GM19238 (cell line): ENCODE measurements around the gene DGCR6L.
"Not testable (repeated sequence)": the region's sequence is repeated elsewhere in the genome, so short reads cannot be mapped to it uniquely, and the experiment has no call there.

Source experiments
- DNase-seq: peaks from one replicate; pipeline ENCODE4 v3.0.0; 2011; ENCODE audit warnings: low spot score; ENCODE audit not compliant: insufficient read length

The DGCR6L gene

DNA sequence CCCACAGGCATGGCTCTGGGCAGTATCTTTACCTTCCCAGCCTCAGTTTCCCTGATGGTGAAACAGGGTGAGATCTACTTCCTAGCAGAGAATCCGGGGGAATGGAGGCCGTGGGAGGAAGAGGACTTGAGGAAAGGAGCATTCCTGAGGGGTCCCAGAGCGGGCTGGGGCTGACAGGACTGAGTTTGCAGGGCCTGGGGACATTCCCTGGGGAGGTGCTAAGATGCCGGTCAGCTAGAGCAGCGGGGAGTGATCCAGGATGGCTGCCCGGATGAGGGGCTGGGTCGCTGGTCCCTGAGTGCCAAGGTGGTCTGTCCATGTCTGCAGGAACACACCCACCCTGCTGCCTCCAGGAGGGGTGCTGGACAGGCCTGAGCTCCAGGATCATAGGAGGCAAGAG is 43.4 kb downstream of the DGCR6L start:
- DNase-seq: no peak

GRCh38 chr22:20275836-20276235 is 44.0 kb downstream of the DGCR6L start:
- DNase-seq: no peak

DNA sequence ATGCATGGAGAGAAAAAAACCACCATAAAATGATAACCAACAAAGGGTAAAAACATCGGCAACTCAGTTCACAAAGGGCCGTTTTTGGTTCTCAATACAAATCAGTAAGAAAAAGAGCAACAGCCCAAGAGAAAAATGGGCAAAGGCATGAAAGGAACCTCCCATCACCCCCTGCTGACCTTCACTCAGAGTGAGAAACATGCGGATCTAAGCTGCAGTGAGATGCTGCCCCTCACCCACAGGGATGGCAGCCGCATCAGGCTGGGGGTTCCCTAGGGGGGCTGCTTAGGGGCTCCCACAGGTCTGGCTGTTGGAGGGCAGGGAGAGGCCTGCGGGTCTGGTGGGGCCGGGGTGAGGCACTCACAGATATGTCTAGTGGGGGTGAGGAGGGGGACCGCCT is 44.5 kb downstream of the DGCR6L start:
- DNase-seq: not testable (repeated sequence)

GRCh38 chr22:20274374-20274773 is 45.5 kb downstream of the DGCR6L start:
- DNase-seq: not testable (repeated sequence)

GRCh38 chr22:20273758-20274181 is 46.1 kb downstream of the DGCR6L start:
- no peak for DNase-seq

DNA sequence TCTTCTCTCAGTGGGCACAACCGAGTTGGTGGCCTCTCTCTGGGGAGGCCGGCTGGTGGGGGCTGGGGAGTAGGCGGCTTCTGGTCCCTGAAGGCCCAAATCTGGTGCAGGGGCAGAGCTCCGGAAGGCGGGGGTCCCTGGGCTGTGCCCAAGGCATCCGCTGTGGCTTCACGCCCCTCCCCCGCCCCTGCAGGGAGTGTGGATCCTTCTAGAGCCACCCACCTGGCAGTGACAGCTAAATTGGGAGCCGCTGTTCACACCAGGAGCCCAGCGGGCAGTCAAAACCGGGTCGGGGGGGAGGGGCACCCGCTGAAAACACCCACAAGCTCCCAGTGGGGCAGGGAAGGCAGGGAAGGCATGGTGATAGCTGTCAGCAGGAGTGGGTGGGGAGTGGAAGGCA is 47.2 kb downstream of the DGCR6L start:
- DNase-seq: no peak

DNA sequence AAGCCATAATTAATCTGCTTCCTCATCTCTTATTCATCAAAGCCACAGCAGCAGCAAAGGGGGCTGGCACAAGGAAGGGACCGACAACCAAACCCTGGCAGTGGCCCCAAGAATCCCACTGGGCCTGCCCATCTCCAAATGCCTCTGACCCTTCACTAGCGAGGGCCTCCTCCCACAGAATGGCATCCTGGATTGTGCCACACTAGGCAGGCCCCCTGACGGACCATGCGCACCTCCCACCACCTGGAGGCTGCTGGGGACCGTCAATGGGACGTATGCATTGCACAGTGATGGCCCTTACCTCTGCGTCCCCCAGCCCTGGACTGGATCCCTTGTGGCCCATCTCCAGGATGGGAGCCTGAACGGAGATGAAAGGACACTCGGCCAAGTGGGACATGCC is 47.7 kb downstream of the DGCR6L start:
- DNase-seq: no peak

DNA sequence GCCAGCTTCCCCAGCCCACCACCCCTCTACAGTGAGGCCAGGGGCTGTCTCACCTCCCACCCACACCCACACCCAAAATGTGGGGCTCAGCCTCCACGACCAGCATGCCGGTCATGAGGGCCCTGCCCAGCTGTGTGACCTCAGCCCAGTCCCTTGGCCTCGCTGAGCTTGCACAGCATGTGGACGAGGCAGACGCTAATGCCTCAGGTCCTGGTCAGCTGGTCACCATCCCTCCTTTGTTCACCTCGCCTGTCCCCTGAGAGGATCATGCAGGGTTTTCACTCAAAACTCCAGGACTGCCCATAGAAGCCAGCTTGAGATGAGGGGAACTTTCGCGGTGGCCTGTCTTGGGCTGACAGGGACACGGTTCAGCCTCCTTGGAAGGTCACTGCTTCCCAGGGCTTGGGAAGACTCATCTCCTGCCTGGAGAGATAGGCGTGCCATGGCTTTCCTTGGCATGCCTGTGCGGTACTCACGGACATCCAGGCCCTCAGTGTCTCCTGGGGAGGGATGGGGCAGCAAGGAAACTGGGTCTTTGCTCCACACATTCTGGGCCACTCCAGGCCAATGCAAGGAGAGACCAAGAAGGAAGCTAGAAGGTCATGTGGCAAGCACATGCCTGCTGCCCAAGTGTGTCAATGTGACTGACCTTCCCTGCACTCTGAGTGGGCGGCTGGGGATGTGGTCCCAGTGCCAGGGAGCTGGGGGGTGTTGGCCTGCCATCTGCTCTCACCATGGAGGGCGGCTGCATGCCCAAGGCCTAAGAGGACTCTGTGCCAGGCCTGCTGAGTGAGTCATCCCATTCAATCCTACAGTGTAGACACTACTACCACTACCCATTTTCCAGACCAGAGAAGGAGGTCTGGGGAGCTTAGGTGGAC is 48.5 kb downstream of the DGCR6L start:
- no peak for DNase-seq

- DNase-seq: not testable (repeated sequence)
Measured at GRCh38 chr22:20270190-20271113, 49.4 kb downstream of the DGCR6L start.

- not testable (repeated sequence) for DNase-seq
Measured at GRCh38 chr22:20269673-20270072, 50.2 kb downstream of the DGCR6L start.

GRCh38 chr22:20269201-20269600 is 50.7 kb downstream of the DGCR6L start:
- DNase-seq: not testable (repeated sequence)

GRCh38 chr22:20268279-20269012 is 51.4 kb downstream of the DGCR6L start, which contains the start of gene RTN4R:
RTN4R (minus strand) TSS chr22:20268318; CDS start chr22:20268092, 226 bp downstream.
- peak; percentile 71 for DNase-seq

DNA sequence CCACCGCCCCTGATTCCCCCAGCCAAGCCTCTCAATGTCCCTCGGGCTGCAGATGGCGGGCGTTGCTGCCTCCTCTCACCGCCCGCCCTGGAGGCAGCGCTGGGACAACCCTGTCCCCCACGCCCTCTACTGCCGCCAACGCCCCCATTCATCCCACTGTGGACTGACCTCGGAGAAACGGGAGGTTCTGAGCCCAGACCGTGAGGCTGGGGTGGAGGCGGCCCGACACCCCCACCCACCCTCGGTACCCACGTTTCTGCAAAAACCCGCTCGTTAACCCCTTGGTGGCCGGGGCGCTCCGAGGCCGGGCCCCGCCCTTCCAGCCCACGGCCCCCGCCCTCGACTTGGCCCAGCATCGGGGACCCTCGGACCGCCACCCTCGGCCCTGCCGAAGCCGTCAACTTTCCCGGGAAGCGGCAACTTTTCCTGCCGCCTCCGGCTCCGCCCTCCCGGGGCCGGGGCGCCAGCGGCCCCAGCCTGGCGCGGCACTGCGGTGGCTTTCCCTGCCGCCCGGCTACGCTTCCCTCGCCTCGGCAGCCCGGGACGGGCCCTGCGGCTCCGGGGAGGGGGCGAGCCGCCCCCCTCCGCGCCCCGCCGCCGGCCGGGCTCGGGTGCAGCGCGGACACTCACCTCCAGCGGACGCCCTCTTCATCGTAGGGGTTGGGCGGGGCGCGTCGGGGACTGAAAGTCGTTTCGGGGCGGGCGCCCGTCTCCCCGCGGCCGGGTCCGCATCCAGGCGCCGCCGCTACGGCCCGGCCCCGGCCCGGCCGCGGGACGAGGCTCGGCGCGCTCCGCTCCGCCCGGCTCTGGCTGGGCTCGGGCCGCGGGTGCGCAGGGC is 52.2 kb downstream of the DGCR6L start:
- DNase-seq: no peak

DNA sequence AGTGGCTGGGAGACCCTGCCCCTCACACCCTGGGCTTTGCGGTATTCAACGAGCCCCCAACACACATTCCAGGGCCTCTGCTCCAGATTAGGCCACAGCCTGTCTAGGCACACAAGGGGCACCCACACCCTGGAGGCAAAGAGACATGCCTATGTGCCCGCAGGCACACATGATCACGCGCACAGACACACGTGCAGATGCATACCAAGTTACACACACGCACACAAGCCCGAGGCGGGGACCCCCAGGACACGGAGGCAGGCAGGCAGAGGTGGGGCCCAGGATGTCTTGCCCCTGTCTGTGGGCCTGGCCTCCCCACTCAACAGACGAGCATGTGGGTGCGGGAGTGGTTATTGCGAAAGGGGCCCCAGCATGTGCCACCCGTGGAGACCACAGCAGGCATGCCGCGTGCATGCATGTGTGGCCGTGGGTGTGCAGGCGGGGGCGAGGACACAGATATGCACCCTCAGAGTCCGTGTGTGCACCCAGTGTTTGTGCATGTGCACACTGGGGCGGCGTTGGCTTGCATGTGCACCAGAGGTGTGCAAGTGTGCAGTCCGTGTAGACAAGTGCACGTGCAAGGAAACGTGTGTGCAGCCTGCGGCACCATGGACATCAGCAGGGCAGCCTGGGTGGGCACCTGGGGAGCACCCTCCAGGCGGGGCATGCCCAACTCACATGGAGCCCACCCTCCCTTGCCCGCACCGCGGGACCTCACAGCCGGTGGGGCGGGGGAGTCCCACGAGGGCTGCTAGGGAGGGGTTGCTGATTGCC is 53.0 kb downstream of the DGCR6L start:
- DNase-seq: not testable (repeated sequence)

GRCh38 chr22:20265772-20266666 is 53.8 kb downstream of the DGCR6L start:
- not testable (repeated sequence) for DNase-seq

DNA sequence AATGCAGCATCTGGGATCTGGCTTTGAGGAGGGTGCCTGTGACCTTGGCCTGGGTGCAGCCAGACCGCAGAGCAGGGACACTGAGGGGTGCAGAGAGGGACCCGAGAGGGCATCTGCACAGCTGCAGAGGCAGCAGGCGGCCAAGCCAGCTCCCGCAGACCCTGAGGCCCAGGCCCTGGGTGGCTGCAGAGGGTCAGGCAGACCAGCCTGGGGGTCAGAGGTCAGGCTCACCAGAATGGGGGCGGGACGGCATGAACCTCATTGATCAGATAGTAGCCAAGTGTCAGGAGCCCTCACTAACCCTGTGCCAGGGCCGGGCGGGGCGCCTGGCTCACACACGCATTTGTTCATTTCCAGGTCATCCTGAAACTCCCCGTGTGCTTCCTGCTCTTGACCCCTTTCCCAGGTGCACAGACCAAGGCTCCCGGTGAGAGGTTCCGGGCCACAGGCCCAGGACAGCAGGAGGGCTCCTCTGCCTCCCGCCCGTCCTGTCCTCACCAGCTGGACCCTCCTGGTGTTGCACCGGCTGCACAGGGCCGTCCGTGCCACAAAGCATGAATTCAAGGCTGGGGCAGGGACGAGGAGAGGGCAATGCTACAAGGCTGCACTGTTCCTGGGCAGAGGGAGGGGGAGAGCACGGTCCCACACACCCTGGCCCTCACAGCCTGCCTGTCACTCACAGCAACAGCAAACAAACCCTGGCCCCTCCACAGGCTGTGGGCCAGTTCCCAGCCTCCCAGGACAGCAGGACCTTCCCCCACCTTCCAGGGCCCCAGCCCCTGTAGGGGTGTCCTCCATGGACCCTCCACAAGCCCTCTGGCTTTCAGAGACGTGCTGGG is 55.0 kb downstream of the DGCR6L start:
- DNase-seq: no peak
